Measurements from ENCODE around the gene HIGD2B.
A peak's percentile ranks its signal among the peaks of the same experiment; 100 is the strongest.
"Not testable (repeated sequence)": the region's sequence is repeated elsewhere in the genome, so short reads cannot be mapped to it uniquely, and the experiment has no call there.

HIGD2B gene

DNA sequence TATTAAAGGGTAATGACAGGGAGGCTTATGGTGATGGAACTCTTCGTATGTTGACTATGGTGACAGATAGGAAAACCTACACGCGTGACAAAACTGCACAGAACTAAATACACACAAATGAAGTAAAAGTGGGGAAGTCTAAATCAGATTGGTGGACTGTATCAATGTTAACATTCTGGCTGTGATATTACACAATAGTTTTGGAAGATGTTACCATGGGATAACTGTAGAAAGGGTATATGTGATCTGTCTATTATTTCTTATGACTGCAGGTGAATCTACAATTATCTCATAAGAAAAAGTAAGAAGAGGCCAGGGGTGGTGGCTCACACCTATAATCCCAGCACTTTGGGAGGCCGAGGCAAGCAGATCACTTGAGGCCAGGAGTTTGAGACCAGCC, 9.1 kb downstream of the HIGD2B start:
- DNase-seq (ENCODE audit: low read depth), result no peak

- no peak for DNase-seq (ENCODE audit: low read depth)
These were observed 14.5 kb downstream of the HIGD2B start for GRCh38 chr15:72671525-72671924.

GRCh38 chr15:72670656-72671352, 15.2 kb downstream of the HIGD2B start:
- peak; percentile 37 for DNase-seq (ENCODE audit: low read depth)

DNA sequence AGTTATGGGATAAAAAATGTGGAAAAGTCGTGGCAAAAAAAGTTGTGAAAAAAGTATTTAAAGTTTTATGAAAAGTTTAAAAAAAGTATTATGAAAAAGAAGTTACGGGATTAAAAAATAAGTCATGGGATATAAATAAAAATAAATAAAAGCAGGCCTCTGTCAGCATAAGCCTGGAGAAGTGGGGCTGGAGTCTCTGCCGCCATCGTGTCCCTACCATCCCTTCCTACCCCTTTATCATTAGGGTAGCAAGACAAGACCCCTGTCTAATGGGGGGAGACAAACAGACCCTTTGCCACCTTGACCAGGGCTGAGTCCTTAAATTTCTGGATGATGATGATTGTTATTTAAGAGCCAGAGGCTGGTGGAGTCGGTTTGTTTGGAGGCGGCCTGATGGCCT, 16.2 kb downstream of the HIGD2B start:
- DNase-seq (ENCODE audit: low read depth), result not testable (repeated sequence)

DNA sequence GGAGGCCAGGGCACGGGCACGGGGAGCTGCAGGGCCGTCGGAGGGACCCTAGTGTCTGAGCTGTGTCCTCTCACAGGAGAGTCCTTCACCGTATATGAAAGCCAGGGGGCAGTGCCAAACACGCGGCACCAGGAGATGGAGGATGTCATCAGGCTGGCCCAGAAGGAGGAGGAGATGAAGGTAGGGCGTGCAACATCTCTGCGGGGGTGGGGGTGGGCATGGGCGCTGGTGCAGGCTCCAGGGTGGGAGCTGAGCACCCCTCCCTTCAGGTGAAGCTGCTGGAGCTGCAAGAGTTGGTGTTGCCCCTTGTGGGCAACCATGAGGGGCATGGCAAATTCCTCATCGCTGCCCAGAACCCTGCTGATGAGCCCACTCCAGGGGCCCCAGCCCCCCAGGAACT, 20.3 kb downstream of the HIGD2B start:
- DNase-seq (ENCODE audit: low read depth), result not testable (repeated sequence)

DNA sequence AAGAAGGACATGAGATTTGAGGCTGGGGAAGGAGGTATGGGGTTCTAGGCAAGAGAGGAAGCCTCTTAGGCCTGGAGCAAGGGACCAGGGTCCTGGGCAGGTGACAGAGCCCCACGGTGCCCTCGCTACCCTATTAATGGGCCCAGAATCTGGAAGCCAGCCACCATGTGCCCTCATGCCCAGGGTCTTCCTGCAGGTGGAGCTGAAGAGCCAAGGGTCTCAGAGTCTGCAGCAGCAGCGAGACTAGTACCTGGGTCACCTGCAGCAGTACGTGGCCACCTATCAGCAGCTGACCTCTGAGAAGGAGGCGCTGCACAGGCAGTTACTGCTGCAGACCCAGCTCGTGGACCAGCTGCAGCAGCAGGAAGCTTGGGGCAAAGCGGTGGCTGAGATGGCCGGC, 22.1 kb downstream of the HIGD2B start:
- not testable (repeated sequence) for DNase-seq (ENCODE audit: low read depth)

DNA sequence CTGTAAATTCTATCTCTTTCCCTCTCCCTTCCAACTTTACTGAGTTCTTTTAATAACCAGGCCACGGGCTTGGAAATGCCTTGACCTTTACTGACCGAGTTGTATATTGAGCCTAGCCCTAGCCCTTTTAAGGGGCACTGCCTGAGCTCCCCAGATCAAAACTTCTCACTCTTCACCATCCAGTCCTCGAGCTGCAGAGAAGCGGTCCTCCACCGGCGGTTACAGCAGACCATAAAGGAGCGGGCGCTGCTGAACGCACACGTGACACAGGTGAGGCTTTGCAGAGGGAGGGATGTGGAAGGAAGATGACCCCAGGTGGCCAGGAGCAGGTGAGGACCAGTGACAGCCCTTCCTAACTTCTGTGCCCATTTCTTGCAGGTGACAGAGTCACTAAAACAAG, 24.9 kb downstream of the HIGD2B start:
- DNase-seq (ENCODE audit: low read depth), result not testable (repeated sequence)

GRCh38 chr15:72656014-72656413, 30.0 kb downstream of the HIGD2B start:
- DNase-seq (ENCODE audit: low read depth), result not testable (repeated sequence)

GRCh38 chr15:72654397-72654796, 31.6 kb downstream of the HIGD2B start, which contains the start of gene GOLGA6B:
Gene GOLGA6B, plus strand, starts transcription at chr15:72654697. Its CDS starts 41 bp downstream, at chr15:72654738.
- not testable (repeated sequence) for DNase-seq (ENCODE audit: low read depth)

DNA sequence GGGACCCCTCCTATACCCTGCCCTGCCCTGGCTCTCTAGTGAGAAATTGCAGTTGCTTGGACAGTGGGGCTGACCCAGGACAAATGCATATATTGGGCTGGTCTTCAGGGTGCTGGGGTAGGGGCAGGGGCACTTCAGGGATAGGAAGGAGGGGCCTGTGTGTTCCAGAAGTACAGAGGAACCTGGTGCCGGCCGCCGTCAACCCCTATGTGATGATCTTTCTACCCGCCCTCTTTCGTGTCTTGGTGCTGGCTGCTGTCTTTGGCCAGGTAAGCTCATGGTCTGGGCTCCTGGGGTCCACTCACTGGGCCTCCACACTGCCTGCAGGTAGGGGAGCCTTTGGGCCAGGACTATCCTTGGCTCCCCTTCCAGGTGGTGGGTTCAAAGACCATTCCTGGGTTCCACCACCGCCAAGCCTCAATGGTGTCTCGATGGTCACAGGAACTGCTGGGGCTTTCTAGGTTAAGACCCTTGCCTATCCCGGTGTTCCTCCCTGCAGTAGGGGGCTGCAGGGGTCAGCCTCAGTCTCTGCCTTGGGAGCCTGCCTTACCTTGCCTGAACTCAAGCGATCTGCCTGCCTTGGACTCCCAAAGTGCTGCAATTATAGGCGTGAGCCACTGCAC, 37.2 kb downstream of the HIGD2B start:
- not testable (repeated sequence) for DNase-seq (ENCODE audit: low read depth)

DNA sequence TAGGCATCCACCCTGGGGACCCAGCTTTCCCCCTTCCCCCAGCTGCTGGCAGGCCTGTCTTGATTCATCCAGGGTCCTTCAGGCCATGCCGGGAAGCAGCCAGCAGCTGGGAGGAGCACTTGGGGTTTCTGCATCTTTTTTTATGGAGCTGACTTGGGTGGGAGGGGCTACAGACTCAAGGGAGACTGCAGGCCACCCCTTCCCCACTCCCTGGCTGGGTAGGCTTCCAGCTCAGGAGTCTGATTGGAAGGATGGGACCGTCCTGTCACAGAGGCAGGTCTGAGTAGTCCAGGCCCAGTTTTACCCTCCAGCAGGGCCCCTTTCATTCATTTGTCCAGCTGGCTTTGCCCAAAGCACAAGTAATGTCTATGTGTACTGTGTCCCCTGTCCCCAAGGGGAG, 43.7 kb downstream of the HIGD2B start:
- DNase-seq (ENCODE audit: low read depth), result not testable (repeated sequence)

DNA sequence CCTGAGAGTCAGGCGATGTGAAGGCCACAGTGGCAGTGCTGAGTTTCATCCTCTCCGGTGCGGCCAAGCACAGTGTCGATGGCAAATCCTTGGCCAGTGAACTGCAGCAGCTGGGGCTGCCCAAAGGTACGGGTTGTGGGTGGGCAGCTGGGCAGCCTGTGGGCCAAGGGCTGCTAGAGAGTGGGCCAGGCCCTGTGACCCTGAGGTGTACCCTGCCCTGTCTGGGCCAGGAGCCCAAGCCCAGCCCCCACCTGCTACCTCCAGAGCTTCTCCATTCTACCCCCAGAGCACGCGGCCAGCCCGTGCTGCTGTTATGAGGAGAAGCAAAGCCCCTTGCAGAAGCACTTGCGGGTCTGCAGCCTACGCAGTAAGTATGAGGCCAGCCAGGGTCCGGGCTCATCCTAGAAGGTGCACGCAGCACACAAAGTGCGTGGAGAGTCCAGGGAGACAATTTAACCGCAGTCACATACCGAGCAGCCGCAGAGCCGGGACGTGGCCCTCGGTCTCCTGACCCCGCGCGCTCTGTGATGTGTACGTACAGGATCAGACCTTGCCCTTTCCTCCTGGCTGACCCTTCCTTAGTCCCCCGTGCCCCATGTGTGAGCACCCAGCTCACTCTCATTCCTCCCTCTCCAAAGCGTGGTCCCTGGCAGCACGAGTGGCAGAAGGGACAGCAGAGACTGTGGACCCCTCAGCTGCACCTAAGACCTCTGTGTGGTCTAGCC, 46.1 kb downstream of the HIGD2B start:
- not testable (repeated sequence) for DNase-seq (ENCODE audit: low read depth)

DNA sequence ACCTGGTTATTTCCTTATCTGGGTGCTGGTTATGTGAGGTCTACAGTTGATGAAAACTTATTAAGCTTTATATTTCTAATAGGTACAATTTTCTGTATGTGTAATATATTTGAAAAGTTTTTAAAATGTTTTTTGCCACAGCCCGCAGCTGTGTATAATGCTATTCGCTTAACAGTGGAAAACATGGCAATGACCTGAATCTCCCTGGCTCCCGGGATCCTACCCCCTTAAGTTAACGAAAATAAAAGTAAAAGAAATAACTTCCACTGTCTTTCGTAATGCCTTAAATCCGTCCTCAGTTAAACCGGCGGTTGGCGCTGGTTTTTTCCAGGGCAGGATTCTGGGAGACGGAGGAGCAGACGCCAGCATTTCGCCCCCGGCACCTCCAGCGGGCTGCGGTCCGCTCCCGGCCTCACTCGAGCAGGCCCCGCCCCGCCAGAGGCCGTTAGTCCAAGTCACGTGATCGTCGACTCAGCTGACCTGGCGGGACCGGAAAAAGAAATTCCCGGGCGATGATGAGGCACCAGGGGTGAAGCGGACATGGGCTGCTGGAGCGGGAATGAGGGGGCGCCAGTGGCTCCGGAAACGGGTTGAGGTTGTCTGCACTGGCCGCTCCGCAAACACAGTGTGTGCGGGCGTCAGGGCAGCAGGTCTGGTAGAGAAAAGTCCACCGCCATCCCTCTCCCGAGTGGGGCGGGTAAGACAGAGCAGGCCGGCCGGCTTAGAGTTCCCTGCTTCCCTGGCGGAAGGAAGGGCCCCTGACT, 49.3 kb downstream of the HIGD2B start:
- not testable (repeated sequence) for DNase-seq (ENCODE audit: low read depth)

GRCh38 chr15:72629068-72629570, 56.9 kb downstream of the HIGD2B start:
- DNase-seq (ENCODE audit: low read depth), result not testable (repeated sequence)

- DNase-seq (ENCODE audit: low read depth), result not testable (repeated sequence)
These were observed 57.5 kb downstream of the HIGD2B start for GRCh38 chr15:72628249-72629067.

DNA sequence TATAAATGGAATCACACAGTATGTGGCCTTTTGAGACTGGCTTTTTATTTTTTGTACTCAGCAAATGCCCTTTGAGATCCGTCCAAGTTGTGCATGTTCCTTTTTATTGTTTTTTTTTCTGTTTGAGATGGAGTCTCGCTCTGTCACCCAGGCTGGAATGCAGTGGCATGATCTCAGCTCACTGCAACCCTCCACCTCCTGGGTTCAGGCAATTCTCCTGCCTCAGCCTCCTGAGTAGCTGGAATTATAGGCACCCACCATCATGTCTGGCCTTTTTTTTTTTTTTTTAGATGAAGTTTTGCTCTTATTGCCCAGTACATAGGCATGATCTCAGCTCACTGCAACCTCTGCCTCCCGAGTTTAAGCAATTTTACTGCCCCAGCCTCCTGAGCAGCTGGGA, 59.8 kb downstream of the HIGD2B start:
- DNase-seq (ENCODE audit: low read depth), result not testable (repeated sequence)
